Measurements from ENCODE around the gene CD58.
A peak's percentile ranks its signal among the peaks of the same experiment; 100 is the strongest.
"Not testable (repeated sequence)": the region's sequence is repeated elsewhere in the genome, so short reads cannot be mapped to it uniquely, and the experiment has no call there.

Gene CD58, protein sequence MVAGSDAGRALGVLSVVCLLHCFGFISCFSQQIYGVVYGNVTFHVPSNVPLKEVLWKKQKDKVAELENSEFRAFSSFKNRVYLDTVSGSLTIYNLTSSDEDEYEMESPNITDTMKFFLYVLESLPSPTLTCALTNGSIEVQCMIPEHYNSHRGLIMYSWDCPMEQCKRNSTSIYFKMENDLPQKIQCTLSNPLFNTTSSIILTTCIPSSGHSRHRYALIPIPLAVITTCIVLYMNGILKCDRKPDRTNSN

GRCh38 chr1:116570358-116571214 lies at the start of gene CD58:
TSS of gene CD58 (minus strand) at chr1:116571026. CDS start at chr1:116570972, 54 bp downstream.
- DNase-seq = peak in 13 of 14 donors; percentile 15 to 82 (median 72)

GRCh38 chr1:116620392-116620791 lies 49.6 kb upstream of the CD58 start:
- not testable (repeated sequence) for DNase-seq

DNA sequence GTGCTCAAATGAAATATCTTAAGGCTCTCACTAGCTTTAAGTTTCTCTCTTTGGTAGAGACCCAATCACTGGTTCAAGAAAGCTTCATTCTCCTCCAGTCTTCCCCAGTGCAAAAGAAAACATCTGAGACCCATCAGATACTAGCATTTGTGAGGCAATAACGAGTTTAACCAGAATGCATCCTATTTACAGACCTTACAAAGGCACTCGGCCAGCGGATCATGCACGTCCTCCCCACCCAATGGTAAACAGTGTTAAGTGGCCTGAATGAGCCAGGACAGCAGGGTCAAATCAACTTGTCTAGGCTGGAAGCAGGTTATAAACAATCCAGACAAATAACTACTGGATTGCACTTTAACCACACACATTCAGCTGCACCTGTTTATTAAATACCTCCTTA lies 48.3 kb upstream of the CD58 start:
- not testable (repeated sequence) for DNase-seq

DNA sequence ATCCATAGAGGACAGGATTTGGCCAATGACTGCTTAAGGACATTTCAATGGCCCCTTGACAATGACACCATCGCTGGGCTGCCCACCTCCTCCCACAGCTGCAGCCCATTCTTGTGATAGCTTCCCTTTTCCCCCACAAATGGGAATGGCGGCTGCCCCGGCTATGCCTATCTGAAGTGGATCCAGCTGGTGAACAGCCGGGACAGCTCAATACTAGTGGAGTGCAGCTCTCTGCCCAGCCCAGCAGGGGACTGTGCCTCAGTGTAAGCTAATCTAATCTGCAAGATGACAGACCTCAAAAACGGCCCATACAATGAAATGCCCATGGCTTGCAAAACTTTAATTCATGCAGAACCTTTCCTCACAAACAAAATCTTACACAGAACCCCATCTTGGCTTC lies 47.0 kb upstream of the CD58 start:
- not testable (repeated sequence) for DNase-seq

GRCh38 chr1:116613825-116614224 lies 43.0 kb upstream of the CD58 start:
- not testable (repeated sequence) for DNase-seq

DNA sequence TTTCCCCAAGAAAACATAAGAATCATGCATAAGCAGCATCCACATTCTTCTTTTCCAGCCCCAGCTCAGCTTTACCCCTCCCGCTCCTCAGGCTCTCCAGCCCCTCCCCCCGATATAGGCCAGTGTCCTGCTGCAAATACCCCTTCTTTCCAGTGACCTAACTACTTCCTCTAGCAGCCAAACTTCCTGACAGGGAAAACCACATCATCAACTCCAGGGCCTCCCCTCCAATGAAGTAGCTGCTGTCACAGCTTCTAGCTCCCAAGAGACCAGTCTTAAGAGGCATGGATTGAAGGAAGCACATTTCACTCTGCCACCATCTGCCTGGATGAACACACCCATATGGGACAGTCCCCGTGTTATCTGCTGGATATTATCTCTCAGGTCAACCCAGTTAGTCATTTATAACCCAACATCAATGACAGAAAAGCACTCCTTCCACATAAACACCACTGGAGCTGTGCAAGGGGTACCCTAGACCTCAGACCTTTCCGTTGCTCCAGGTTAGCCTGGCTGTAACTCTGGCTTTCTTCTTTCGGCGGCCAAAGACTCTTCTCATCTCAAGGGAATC lies 39.1 kb upstream of the CD58 start:
- not testable (repeated sequence) for DNase-seq

DNA sequence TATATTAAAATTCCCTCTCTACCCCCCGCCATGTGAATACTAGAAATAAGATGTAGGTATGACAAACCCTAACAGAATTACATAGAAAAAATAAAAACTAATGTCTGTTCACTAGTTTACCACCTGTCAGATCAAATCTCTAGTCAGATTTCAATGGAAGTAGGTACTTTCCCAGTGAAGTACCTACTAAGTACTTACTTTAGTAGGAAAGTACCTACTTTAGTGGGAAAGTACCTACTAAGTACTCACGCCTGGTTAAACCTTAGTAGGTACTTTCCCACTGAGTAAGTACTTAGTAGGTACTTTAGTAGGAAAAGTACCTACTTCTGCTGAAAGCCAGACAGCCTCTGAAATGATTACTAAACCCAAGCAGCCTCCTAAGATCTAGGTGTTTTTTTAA lies 38.0 kb upstream of the CD58 start:
- not testable (repeated sequence) for DNase-seq

DNA sequence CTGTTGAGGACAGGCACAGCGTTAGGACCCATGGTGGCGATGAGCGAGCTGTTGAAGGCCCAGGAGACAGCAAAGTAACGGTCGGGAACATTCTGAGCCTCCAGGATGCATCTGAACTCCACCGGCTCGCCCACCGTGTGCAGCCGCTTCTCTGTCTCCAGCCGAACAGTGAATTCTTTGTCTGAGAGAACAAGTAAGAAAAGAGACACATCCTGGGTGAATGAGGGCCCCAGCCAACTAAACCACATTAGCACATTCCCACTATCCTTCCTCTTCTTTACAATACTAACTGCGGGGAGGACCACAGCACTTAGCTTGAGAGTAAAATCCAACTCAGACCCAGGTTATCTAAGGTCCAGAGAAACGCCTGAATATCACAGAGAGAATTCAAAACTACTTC lies 37.3 kb upstream of the CD58 start:
- DNase-seq = not testable (repeated sequence)

DNA sequence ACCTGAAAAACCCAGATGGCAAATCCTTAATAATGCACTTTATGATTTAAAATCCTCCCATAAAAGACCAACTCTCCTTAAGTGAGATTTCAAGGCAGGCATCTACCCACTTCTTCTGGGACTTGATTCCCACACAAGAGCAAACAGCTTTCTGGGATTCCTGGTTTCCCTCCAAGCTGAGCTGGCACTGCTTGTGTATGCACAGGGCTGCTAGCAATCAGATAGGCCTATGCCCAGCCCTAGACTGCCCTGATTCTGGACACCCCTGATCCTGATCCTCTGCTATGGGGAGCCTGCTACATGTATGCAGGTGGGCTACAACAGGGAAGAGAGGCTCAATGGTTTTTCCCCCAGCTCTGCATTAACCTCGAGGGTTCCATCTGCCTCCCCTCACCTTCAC lies 36.6 kb upstream of the CD58 start:
- not testable (repeated sequence) for DNase-seq

DNA sequence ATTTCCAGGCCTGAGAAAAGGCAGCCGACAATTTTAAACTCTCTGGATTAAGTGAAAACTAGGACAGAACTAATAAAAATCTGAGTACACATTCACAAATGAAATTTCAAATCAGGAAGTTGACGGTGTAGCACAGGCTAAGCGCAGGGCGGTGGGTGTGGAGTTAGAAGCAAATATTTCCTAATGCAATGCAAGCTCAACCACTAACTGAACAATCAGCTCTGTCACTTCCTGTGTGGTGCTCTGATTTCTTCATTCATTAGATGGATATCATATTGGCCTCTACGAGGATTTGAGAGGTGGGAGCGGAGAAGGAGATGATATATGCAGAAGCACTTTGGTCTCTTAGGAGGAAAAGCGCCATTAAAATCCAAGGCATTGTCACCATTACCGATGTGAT lies 35.2 kb upstream of the CD58 start:
- DNase-seq = not testable (repeated sequence)

DNA sequence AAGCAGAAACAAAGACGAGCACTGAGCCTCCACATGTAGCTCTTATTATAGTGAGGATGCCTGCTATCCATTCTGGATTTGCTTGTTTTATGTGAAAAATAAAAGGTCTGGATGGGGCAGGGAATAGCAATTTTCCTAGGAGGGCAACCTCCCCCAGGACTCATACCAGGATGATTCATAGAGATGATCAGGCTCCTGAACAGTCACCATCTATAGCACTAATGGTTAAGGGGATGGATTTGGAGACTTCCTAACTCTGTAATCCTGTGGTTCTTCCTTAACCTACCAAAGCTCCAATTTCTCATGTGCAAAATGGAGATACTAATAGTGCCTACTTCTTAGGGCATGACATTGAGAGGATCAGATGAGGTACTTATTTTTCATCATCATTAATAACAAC lies 34.5 kb upstream of the CD58 start:
- no peak for DNase-seq

DNA sequence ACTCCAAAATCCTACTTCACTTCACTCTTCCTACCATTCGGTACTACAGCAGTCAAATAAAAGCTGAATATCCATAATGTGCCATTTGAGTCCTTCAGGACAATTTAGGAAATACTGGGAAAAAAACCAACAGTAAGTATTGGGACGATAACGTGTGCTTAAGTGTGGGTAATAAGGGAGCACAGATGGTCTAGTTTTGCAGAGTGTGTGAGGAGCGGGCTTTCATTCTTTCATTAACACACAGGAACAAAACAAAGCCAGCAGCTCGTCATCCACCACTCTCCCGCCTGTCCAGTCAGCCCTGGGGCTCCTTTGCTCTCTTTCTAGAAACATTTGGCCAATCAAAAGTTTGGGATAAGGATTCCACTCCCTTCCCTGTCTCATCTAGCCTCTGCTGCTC lies 33.6 kb upstream of the CD58 start:
- DNase-seq = not testable (repeated sequence)

- not testable (repeated sequence) for DNase-seq
These were observed 32.8 kb upstream of the CD58 start for GRCh38 chr1:116603646-116604045.

GRCh38 chr1:116599369-116599768 lies 28.5 kb upstream of the CD58 start:
- DNase-seq = not testable (repeated sequence)

DNA sequence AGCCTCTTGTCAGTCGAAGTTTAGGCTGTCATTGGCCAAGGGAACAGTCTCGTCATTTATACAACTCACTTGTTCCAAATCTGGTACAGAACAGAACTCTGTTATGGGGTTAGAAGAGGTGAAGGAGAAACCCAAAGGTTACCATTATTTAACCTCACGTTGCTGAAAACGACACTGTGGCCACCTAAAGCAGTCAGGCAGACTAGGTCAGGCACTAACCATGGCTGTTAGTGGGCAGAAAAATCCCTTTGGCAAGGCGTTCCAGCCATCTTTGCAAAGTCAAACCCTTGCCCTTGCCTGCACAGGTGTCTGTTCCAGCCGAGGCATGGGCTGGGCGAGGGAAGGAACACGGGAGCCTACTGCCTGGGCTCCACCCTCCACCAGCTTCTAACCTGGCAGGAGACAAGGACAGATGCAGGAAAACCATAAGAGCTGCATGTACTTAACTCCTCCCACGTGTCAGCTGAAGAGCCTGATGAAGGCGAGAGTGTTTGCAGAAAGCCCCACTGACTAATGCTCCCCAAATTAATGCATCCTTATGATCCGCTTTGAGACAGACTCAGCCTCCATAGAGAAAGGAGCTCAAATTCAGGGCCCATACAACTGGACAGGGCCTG lies 27.7 kb upstream of the CD58 start:
- not testable (repeated sequence) for DNase-seq

GRCh38 chr1:116597388-116597787 lies 26.6 kb upstream of the CD58 start:
- DNase-seq = not testable (repeated sequence)

DNA sequence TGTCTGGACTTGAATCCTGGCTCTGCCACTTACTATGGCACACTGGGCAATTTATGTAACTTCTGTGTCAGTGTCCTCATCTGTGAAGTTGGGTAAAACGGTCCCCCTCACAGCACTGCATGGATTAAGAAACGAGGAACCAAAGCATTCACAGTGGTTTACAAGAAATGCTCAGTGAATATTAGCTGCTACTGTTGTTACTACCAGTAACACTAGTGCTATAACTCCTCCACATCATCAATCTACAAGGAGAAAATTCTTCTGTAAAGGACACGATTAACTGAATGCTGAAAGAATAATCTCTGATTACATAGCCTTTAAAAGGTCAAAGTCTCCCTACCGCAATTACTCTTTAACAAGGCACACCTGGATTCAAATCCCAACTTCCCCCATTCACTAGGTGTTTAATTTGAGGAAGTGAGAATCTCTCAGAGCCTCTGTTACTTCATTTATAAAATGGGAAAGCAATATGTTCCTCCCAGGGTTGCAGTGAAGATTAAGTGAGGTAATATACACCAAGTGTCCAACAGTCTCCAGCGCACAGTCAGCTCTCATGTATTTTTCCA lies 26.0 kb upstream of the CD58 start:
- DNase-seq = not testable (repeated sequence)

- peak in 2 of 14 donors; percentile 8 to 19 for DNase-seq
These were observed 25.3 kb upstream of the CD58 start for GRCh38 chr1:116595946-116596741.

DNA sequence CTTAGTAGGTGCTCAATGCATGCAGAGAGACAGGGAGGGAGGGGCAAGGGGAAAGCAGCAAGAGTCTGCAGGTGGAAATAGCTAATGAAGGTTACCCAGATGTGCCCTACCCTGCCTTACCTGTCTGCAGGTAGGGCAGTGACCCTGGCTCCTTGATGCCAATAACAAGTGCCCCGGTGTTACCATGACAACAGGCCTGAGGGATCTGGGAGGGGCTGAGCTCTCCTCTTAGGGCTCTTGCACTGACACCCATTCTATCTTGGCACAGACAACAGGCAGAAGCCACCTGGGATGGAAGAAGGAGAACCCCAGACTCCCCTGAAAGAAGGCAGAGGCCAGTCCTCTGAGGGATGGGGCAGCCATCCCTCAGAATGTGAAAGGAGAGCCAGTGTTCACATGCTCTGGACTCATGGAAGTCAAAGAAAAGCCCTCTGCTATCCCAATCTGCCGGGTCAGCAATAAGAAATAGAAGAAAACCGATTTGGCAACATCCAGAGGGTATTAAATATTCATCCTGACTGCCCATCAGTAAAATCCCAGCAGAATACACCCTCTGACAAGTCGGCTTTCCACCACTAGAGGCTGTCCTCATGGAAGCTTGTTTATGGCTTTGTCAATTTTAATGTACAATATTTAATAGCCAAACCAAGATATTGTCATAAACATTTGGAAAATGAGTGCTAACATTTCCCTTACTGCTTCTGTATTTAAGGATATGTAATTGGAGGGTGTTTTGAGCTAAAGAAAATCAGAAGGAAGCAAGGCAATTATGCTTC lies 24.4 kb upstream of the CD58 start:
- not testable (repeated sequence) for DNase-seq

DNA sequence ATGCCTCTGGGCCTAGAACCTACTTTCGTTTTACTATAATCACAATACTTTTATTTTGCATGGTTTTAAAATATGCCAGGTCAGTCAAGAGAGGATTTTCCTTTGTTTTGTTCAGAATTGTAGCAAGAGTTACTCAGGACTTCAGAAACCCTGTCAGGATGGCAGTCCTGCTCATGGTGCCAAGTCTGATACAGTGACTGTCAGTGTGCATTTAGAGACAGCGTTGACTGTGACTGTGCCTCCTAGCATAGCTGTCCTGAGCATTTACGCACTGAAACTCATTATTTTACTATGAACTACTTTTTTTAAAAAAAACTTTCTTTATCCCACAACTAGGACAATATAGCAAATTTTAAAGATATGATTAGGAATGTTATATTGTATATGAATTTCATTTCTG lies 23.2 kb upstream of the CD58 start:
- not testable (repeated sequence) for DNase-seq

GRCh38 chr1:116593401-116593800 lies 22.6 kb upstream of the CD58 start:
- DNase-seq = not testable (repeated sequence)
